SJCRH30 (cell line): ENCODE data around the gene RNASE9. TPM values are rescaled to one million over a fixed set of nuclear protein-coding genes. Genes with fewer than 3 reads are reported as not detected.
"Not testable (repeated sequence)": the region's sequence is repeated elsewhere in the genome, so short reads cannot be mapped to it uniquely, and the experiment has no call there.

Source experiments
- DNase-seq, 2 experiments: peaks; one replicate each; pipeline ENCODE4 v3.0.0-alpha.2; 2015 to 2020
- H3K27ac ChIP-seq: fragments of 250-450 bp; sonication (Bioruptor Pico); 2 replicates; pipeline ENCODE4 v1.5.1; 2020; ENCODE audit warnings: mild to moderate bottlenecking, moderate library complexity
- H3K27me3 ChIP-seq: fragments of 250-450 bp; sonication (Bioruptor Pico); 2 replicates; pipeline ENCODE4 v1.5.1; 2020; ENCODE audit warnings: mild to moderate bottlenecking, moderate library complexity
- H3K36me3 ChIP-seq: fragments of 250-450 bp; sonication (Bioruptor Pico); 2 replicates; pipeline ENCODE4 v1.5.1; 2020; ENCODE audit warnings: mild to moderate bottlenecking, moderate library complexity
- H3K4me1 ChIP-seq: fragments of 250-450 bp; sonication (Bioruptor Pico); 2 replicates; pipeline ENCODE4 v1.5.1; 2020; ENCODE audit warnings: mild to moderate bottlenecking, moderate library complexity
- H3K4me3 ChIP-seq: fragments of 250-450 bp; sonication (Bioruptor Pico); 2 replicates; pipeline ENCODE4 v1.5.1; 2020; ENCODE audit warnings: mild to moderate bottlenecking, moderate library complexity
- H3K9me3 ChIP-seq: fragments of 250-450 bp; sonication (Bioruptor Pico); replicated peaks from 2 replicates; pipeline ENCODE4 v1.5.1; 2020; ENCODE audit warnings: mild to moderate bottlenecking, moderate library complexity
- total RNA-seq: library from RNA; depleted of rRNA; stranded (reverse); fragments of >200 nt; shearing (Covaris generic); gene quantifications from 2 replicates; pipeline ENCODE4 v1.2.3, GENCODE V29; 2014; rRNA removed

RNASE9 gene
- total RNA-seq, 1 experiment from 2014 or later: not detected

GRCh38 chr14:20515846-20516245 is 45.0 kb downstream of the RNASE9 start:
- Histone ChIP-seq H3K36me3 (no peaks in the 10 kb centered on the region), H3K4me3 (no peak overlapping the region), H3K27ac (no peak overlapping the region), H3K4me1 (no peaks in the 10 kb centered on the region), H3K9me3 (no peaks in the 10 kb centered on the region), H3K27me3 (no peaks in the 10 kb centered on the region)
- no peak for DNase-seq

- no peak overlapping the region for H3K27ac ChIP-seq
These were observed 48.5 kb downstream of the RNASE9 start for GRCh38 chr14:20512177-20512905.

GRCh38 chr14:20508367-20508766 is 52.5 kb downstream of the RNASE9 start:
- Histone ChIP-seq H3K9me3 (no peaks in the 10 kb centered on the region), H3K36me3 (no peaks in the 10 kb centered on the region), H3K27me3 (no peaks in the 10 kb centered on the region), H3K4me3 (no peak overlapping the region), H3K27ac (no peak overlapping the region), H3K4me1 (no peaks in the 10 kb centered on the region)
- DNase-seq: no peak

More at GRCh38 chr14:20512177-20512905, 48.5 kb downstream of the RNASE9 start:
- Histone ChIP-seq H3K4me3 (no peak overlapping the region), H3K36me3 (no peaks in the 10 kb centered on the region), H3K4me1 (no peaks in the 10 kb centered on the region), H3K9me3 (no peaks in the 10 kb centered on the region), H3K27me3 (no peaks in the 10 kb centered on the region)
- DNase-seq: no peak

GRCh38 chr14:20507537-20507936 is 53.3 kb downstream of the RNASE9 start:
- not testable (repeated sequence) for H3K4me1 ChIP-seq, H3K36me3 ChIP-seq, H3K9me3 ChIP-seq, DNase-seq, H3K27ac ChIP-seq, H3K4me3 ChIP-seq, H3K27me3 ChIP-seq

- not testable (repeated sequence) for DNase-seq, H3K36me3 ChIP-seq, H3K4me1 ChIP-seq, H3K4me3 ChIP-seq, H3K27me3 ChIP-seq, H3K9me3 ChIP-seq, H3K27ac ChIP-seq
These were observed 54.1 kb downstream of the RNASE9 start for GRCh38 chr14:20506752-20507151.

- not testable (repeated sequence) for H3K9me3 ChIP-seq, H3K4me3 ChIP-seq, H3K27ac ChIP-seq, DNase-seq, H3K36me3 ChIP-seq, H3K4me1 ChIP-seq, H3K27me3 ChIP-seq
These were observed 54.6 kb downstream of the RNASE9 start for GRCh38 chr14:20506276-20506675.

Other genes starting within 250 kb of the RNASE9 start
- 98.4 and 109 TPM in 2 replicates for gene CCNB1IP1, start 227.8 kb downstream of the RNASE9 start, total RNA-seq
- 41.2 and 44.4 TPM in 2 replicates for gene PARP2, start 217.4 kb downstream of the RNASE9 start, total RNA-seq
- gene TEP1, start 147.5 kb downstream of the RNASE9 start, total RNA-seq: 7.2 and 8.8 TPM in 2 replicates
- not detected in 2 replicates for gene KLHL33, start 124.9 kb downstream of the RNASE9 start, total RNA-seq
- gene OSGEP, start 106.2 kb downstream of the RNASE9 start, total RNA-seq: 27.2 and 34.1 TPM in 2 replicates
- gene APEX1, start 105.8 kb downstream of the RNASE9 start, total RNA-seq: 221 and 235 TPM in 2 replicates
- 24.2 and 25.0 TPM in 2 replicates for gene PIP4P1, start 99.6 kb downstream of the RNASE9 start, total RNA-seq
- 29.9 and 36.8 TPM in 2 replicates for gene PNP, start 91.6 kb downstream of the RNASE9 start, total RNA-seq
- not detected in 2 replicates for gene RNASE10, start 55.5 kb downstream of the RNASE9 start, total RNA-seq
- gene RNASE11, start 27.0 kb upstream of the RNASE9 start, total RNA-seq: not detected in 2 replicates
- not detected in 2 replicates for gene RNASE12, start 30.3 kb upstream of the RNASE9 start, total RNA-seq
- gene OR6S1, start 80.6 kb upstream of the RNASE9 start, total RNA-seq: not detected in 2 replicates
- gene RNASE4, start 123.5 kb upstream of the RNASE9 start, total RNA-seq: 0.69 and 0.71 TPM in 2 replicates
- gene ANG, start 127.7 kb upstream of the RNASE9 start, total RNA-seq: 0.49 and 0.79 TPM in 2 replicates
- gene EDDM3A, start 184.8 kb upstream of the RNASE9 start, total RNA-seq: not detected in 2 replicates
- not detected in 2 replicates for gene EDDM3B, start 207.4 kb upstream of the RNASE9 start, total RNA-seq
- not detected in 2 replicates for gene RNASE6, start 220.2 kb upstream of the RNASE9 start, total RNA-seq
- not detected in 2 replicates for gene RNASE1, start 241.8 kb upstream of the RNASE9 start, total RNA-seq